ENCODE data around the gene DLEC1.
A peak's percentile ranks its signal among the peaks of the same experiment; 100 is the strongest.
"Not testable (repeated sequence)": the region's sequence is repeated elsewhere in the genome, so short reads cannot be mapped to it uniquely, and the experiment has no call there.

The DLEC1 gene

GRCh38 chr3:38085311-38085942, 46.4 kb downstream of the DLEC1 start:
- DNase-seq (ENCODE audit: low read depth): no peak

GRCh38 chr3:38085943-38086324, 46.9 kb downstream of the DLEC1 start:
- DNase-seq (ENCODE audit: low read depth): no peak

- no peak for DNase-seq (ENCODE audit: low read depth)
These were observed 47.5 kb downstream of the DLEC1 start for GRCh38 chr3:38086496-38086895.

- not testable (repeated sequence) for DNase-seq (ENCODE audit: low read depth)
These were observed 48.3 kb downstream of the DLEC1 start for GRCh38 chr3:38087278-38087677.

- no peak for DNase-seq (ENCODE audit: low read depth)
These were observed 49.4 kb downstream of the DLEC1 start for GRCh38 chr3:38088126-38089078.

- no peak for DNase-seq (ENCODE audit: low read depth)
These were observed 50.2 kb downstream of the DLEC1 start for GRCh38 chr3:38089163-38089562.

GRCh38 chr3:38090453-38090852, 51.4 kb downstream of the DLEC1 start:
- DNase-seq (ENCODE audit: low read depth): no peak

GRCh38 chr3:38094999-38095398, 56.0 kb downstream of the DLEC1 start:
- no peak for DNase-seq (ENCODE audit: low read depth)

GRCh38 chr3:38095669-38096483, 56.9 kb downstream of the DLEC1 start:
- no peak for DNase-seq (ENCODE audit: low read depth)

GRCh38 chr3:38097446-38098375, 58.7 kb downstream of the DLEC1 start:
- DNase-seq (ENCODE audit: low read depth): no peak

- DNase-seq (ENCODE audit: low read depth): no peak
These were observed 59.3 kb downstream of the DLEC1 start for GRCh38 chr3:38098376-38098723.

- no peak for DNase-seq (ENCODE audit: low read depth)
These were observed 60.5 kb downstream of the DLEC1 start for GRCh38 chr3:38099518-38099917.

GRCh38 chr3:38100498-38100897, 61.5 kb downstream of the DLEC1 start:
- DNase-seq (ENCODE audit: low read depth): no peak

- no peak for DNase-seq (ENCODE audit: low read depth)
These were observed 62.9 kb downstream of the DLEC1 start for GRCh38 chr3:38101811-38102443.

GRCh38 chr3:38102444-38102814, 63.4 kb downstream of the DLEC1 start:
- peak; percentile 15 for DNase-seq (ENCODE audit: low read depth)

- DNase-seq (ENCODE audit: low read depth): no peak
These were observed 66.5 kb downstream of the DLEC1 start for GRCh38 chr3:38105525-38105924.

- no peak for DNase-seq (ENCODE audit: low read depth)
These were observed 69.1 kb downstream of the DLEC1 start for GRCh38 chr3:38107911-38108648.

- no peak for DNase-seq (ENCODE audit: low read depth)
These were observed 69.9 kb downstream of the DLEC1 start for GRCh38 chr3:38108649-38109579.

Data from ELR (cell line).